GM12874 (cell line): ENCODE results near the gene TSPOAP1.

Experiments
- TF ChIP-seq, protein P1 (sequence below): IDR thresholded peaks from 2 replicates; pipeline ENCODE4 v1.5.1; 2011; ENCODE audit warnings: low read depth, mild to moderate bottlenecking, control low read depth, low read length, moderate library complexity; ENCODE audit not compliant: insufficient read depth

Gene TSPOAP1

DNA sequence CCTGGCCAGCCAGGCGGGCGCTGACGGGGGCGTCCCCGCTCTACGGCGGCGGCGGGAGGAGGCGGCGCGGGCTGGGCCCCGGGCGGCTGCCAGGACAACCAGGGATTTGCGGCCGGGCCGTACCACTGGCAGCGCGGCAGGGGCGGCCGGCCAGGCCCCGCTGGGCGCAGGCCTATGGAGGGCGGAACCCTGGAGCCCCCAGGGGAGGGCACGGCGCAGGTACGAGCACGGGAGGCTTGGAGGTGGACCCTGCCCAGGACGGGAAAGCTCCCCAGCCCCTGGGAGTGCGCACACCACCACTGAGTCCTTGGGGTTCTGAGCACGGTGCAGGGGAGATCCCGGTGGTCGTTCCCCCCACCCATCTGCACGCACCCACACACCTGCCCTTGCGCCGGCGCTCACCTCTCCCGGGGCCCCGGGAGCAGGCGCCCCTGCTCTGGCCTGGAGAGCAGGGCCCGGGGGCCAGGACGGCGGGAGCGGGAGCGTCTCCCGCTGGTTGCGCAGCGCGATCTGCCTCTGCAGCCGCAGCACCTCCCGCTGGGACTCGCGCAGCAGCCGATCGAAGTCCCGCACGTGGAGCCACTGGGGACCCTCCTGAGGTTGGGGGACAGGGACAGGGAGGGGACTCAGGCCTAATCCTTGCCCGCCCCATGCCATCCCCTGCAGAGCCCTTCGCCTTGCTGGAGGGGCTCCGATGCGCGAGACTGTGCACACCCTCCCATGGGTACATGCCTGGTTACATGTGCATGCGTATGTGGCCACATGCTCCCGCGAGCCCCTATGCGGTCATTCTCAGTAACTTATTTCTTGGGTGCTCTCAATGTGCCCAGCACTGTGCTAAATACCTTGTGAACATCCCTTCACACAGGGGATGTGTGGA is 3.9 kb downstream of the TSPOAP1 start:
- TF ChIP-seq, protein P1, sequence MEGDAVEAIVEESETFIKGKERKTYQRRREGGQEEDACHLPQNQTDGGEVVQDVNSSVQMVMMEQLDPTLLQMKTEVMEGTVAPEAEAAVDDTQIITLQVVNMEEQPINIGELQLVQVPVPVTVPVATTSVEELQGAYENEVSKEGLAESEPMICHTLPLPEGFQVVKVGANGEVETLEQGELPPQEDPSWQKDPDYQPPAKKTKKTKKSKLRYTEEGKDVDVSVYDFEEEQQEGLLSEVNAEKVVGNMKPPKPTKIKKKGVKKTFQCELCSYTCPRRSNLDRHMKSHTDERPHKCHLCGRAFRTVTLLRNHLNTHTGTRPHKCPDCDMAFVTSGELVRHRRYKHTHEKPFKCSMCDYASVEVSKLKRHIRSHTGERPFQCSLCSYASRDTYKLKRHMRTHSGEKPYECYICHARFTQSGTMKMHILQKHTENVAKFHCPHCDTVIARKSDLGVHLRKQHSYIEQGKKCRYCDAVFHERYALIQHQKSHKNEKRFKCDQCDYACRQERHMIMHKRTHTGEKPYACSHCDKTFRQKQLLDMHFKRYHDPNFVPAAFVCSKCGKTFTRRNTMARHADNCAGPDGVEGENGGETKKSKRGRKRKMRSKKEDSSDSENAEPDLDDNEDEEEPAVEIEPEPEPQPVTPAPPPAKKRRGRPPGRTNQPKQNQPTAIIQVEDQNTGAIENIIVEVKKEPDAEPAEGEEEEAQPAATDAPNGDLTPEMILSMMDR = no peak

DNA sequence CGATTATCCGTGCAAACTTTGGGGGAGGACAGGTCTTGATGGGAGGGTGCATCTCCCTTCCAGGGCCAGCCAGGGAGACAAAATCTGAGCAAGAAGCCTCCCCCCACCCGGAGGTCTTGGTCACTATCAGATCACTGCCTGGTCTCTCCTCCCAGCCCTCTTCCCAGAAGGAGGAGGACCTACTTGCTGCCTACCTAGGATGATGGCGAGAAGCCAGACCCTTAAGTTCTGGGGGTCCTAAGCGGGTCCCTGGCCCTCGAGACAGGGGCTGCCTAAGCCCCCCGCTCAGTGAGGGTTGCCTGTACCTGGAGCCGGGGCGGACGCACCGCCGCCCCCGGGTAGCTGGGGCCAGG is 4.6 kb downstream of the TSPOAP1 start:
- TF ChIP-seq, protein P1 = no peak

GRCh38 chr17:58323366-58324055 is 5.1 kb downstream of the TSPOAP1 start:
- TF ChIP-seq, protein P1 = no peak

GRCh38 chr17:58322581-58323185 is 5.9 kb downstream of the TSPOAP1 start:
- TF ChIP-seq, protein P1 = no peak

DNA sequence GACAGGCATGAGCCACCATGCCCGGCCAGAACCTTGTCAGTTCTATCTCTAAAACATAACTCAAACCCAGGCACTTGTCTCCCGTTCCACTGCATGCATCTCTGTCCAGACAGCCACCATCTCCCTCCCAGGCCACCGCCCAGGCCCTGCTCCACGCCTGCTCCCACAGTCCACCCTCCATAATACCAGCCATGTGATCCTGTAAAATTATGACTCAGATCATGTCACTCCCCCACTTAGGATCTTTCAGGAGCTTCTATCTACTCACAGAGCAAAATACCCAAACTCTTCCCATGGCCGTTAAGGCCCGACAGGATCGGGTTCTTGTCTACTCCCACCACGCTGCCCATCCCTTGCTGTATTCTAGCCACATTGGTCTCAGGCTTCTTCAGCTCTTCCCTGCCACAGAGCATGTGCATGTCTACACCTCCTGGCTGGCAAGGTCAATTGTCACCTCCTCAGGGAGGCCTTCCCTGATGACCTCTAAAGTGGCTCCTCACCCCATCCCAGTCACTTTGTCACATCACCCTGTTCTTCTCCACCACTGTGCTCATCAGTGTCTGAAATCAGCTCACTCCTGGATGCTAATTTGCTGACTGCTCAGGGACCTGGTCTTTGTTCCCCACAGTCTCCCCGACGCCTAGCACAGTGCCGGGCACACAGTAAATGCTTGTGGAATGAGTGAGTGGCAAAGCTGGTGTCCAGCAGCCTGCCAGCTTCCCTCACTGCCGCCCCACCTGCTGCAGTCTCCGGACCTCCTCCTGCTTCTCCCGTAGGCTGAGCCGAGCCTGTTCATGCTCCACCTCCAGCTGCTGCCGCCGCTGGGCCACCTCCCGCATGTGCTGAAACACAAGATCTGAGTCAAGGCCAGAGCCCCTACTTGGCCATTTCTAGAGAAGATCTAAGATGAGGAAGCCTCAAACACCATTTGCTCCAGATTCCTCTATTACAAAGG is 6.7 kb downstream of the TSPOAP1 start:
- TF ChIP-seq, protein P1 = no peak

DNA sequence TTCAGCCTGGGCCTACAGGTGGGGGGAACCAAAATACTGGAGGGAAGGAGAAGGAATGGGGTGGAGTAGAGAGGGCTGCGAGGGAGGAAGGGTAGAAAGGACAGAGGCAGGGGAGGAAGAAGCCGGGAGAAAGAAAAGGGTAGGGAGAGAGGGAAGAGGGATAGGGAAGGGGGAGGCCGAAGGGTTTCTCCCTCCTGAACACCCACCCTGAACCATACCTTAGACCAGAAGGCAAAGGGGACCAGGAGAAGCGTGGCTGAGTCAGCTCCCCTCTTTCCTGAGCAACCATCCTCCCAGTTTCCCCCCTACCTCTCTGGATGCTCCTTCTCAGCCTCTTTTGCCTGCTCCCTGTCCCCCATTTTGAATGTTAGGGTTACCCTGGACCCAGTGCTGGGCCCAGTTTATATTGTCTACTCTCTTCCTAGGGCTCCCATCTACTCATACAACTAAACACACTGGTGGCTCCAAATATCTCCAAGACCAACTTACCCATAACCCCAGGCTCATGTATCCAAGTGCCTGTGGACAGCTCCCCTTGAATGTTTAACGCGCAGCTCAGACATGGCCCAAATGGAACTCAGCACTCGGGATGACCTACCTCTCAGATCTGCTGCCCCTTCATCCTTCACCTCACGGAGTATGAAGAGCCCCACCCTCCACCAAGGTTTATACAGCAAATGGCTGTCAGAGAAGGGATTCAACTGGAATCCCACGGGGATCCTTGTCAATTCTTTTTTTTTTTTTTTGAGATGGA is 7.8 kb downstream of the TSPOAP1 start:
- TF ChIP-seq, protein P1 = no peak
